Smooth muscle cell (in vitro differentiated cells): Measurements from ENCODE around the gene DIAPH2. TPM values are rescaled to one million over a fixed set of nuclear protein-coding genes. Genes with fewer than 3 reads are reported as not detected.

Experiments used
- DNase-seq: peaks from one replicate; lab custom pipeline; 2025; ENCODE audit not compliant: unreplicated experiment; lab: John Stamatoyannopoulos, UW
- H2AFZ ChIP-seq: fragments of 200-600 bp; sonication (generic); 2 replicates; pipeline ENCODE4 v1.6.0; 2016; ENCODE audit warnings: antibody characterized with exemption, low read depth, mild to moderate bottlenecking
- H3F3A ChIP-seq: fragments of 200-600 bp; sonication (generic); 2 replicates; pipeline ENCODE4 v1.6.0; 2017; ENCODE audit warnings: antibody characterized with exemption, low read depth
- H3K27ac ChIP-seq: fragments of 200-600 bp; sonication (generic); 2 replicates; pipeline ENCODE4 v1.5.1; 2016; ENCODE audit warnings: low read depth, mild to moderate bottlenecking
- H3K27me3 ChIP-seq: fragments of 200-600 bp; sonication (generic); 2 replicates; pipeline ENCODE4 v1.6.1; 2016; ENCODE audit warnings: low read depth, mild to moderate bottlenecking
- H3K36me3 ChIP-seq: fragments of 200-600 bp; sonication (generic); 2 replicates; pipeline ENCODE4 v1.5.1; 2016; ENCODE audit warnings: low read depth
- H3K4me1 ChIP-seq: fragments of 200-600 bp; sonication (generic); 2 replicates; pipeline ENCODE4 v1.5.1; 2016; ENCODE audit warnings: low read depth
- H3K4me2 ChIP-seq: fragments of 200-600 bp; sonication (generic); 2 replicates; pipeline ENCODE4 v1.6.0; 2016; ENCODE audit warnings: mild to moderate bottlenecking
- H3K4me3 ChIP-seq: fragments of 200-600 bp; sonication (generic); 2 replicates; pipeline ENCODE4 v1.5.1; 2016; ENCODE audit warnings: mild to moderate bottlenecking
- H3K79me2 ChIP-seq: fragments of 200-600 bp; sonication (generic); 2 replicates; pipeline ENCODE4 v1.6.0; 2016; ENCODE audit warnings: low read depth, mild to moderate bottlenecking
- H3K9ac ChIP-seq: fragments of 200-600 bp; sonication (generic); 2 replicates; pipeline ENCODE4 v1.6.0; 2016; ENCODE audit warnings: low read depth
- H3K9me3 ChIP-seq: fragments of 200-600 bp; sonication (generic); replicated peaks from 2 replicates; pipeline ENCODE4 v1.5.1; 2016; ENCODE audit warnings: low read depth
- H4K20me1 ChIP-seq: fragments of 200-600 bp; sonication (generic); 2 replicates; pipeline ENCODE4 v1.6.0; 2016; ENCODE audit warnings: low read depth
- WGBS: methylation state at CpG from one replicate; pipeline ENCODE4 v1.1.7; 2016; ENCODE audit warnings: low lambda C conversion rate; 5-methylcytosine and 5-hydroxymethylcytosine counted together
- polyA plus RNA-seq: library from polyadenylated mRNA; unstranded; fragments of >200 nt; fragmentation: Nextera tagmentation; extraction: Ambion mirVana; gene quantifications from 2 replicates; pipeline ENCODE4 v1.2.1, GENCODE V29; 2016
- total RNA-seq: library from RNA; depleted of rRNA; stranded (reverse); fragments of >200 nt; gene quantifications from 2 replicates; pipeline ENCODE4 v1.2.3, GENCODE V29; 2014
- TF ChIP-seq, protein P1 (sequence below): fragments of 200-600 bp; sonication (generic); IDR thresholded peaks from 2 replicates; pipeline ENCODE4 v1.5.1; 2017; ENCODE audit warnings: borderline replicate concordance, mild to moderate bottlenecking, antibody characterized with exemption; ENCODE audit not compliant: insufficient read depth, poor library complexity, severe bottlenecking

Gene DIAPH2
- total and polyA plus RNA-seq, 2 experiments from 2014 or later = 12.8 to 19.9 TPM

DNA sequence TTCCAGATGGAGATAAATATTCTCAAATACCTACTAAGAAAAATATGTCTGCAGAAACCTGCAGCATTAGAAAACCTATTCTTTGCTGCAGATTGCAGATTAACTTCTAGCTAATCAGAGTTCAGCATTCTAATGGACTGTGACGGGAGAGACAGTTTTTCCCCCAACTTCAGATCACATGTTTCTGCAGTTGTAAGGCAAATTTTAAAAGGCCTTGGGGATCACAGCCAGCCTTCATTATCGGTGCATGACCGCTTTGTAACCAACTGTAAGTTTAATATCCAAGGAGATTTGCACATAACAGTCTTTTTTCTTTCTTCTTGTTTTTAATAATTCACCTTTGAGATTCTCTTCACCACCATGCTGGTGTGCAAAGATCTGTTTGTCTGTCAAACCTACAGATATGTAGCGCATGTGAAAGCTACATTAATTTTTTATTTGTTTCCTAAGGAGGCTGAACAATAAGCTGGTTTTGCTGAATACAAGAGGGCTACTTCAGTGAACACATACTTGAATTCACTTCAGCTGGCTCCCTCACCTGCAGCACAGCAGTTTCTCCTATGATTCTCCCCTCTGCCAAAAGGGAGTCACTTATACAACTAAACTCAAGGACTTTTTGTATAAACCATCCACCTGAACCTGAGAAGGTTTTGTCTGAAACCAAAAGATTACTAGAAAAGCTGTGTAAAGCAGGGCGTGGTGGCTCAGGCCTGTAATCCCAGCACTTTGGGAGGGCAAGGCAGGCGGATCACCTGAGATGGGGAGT, 687.5 kb downstream of the DIAPH2 start:
- H3K79me2 ChIP-seq = no peaks in the 10 kb centered on the region
- no peak overlapping the region for H3K4me2 ChIP-seq
- TF ChIP-seq, protein P1, sequence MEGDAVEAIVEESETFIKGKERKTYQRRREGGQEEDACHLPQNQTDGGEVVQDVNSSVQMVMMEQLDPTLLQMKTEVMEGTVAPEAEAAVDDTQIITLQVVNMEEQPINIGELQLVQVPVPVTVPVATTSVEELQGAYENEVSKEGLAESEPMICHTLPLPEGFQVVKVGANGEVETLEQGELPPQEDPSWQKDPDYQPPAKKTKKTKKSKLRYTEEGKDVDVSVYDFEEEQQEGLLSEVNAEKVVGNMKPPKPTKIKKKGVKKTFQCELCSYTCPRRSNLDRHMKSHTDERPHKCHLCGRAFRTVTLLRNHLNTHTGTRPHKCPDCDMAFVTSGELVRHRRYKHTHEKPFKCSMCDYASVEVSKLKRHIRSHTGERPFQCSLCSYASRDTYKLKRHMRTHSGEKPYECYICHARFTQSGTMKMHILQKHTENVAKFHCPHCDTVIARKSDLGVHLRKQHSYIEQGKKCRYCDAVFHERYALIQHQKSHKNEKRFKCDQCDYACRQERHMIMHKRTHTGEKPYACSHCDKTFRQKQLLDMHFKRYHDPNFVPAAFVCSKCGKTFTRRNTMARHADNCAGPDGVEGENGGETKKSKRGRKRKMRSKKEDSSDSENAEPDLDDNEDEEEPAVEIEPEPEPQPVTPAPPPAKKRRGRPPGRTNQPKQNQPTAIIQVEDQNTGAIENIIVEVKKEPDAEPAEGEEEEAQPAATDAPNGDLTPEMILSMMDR = no peak
- no peak overlapping the region for H3K27ac ChIP-seq
- H3K36me3 ChIP-seq = no peaks in the 10 kb centered on the region
- no peak overlapping the region for H3K4me3 ChIP-seq
- no peaks in the 10 kb centered on the region for H3F3A ChIP-seq
- H3K9ac ChIP-seq = no peak overlapping the region
- no peaks in the 10 kb centered on the region for H3K27me3 ChIP-seq
- H2AFZ ChIP-seq = no peak overlapping the region
- no peak for DNase-seq
- H3K9me3 ChIP-seq = no peaks in the 10 kb centered on the region
- H3K4me1 ChIP-seq = no peaks in the 10 kb centered on the region
- 90% methylated on average over 6 of the region's 6 CpGs for WGBS
- no peaks in the 10 kb centered on the region for H4K20me1 ChIP-seq

DNA sequence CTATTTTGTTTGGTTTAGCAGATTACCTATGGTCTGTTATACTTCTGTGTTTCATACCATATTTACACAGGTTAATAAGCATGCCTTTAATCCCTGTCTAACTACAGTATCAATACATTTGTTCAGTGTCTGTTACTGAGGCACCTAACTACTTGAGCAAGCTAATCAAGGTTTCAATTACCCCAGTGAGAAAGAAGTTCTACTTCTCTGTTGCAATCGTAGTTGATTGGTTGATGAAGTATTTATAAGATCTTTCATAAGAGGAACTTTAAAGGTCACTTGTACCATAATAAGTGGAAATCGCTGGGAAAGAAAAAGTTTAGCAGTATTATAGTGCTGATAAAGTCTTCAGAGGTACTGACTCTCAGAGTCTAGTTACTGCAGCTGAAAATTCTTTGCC, 689.6 kb downstream of the DIAPH2 start:
- H3K4me1 ChIP-seq = no peaks in the 10 kb centered on the region
- 91% methylated on average over 2 of the region's 2 CpGs for WGBS
- no peaks in the 10 kb centered on the region for H3K36me3 ChIP-seq
- TF ChIP-seq, protein P1 = no peak
- H3K4me3 ChIP-seq = no peak overlapping the region
- H3K27ac ChIP-seq = no peak overlapping the region
- no peak for DNase-seq
- no peak overlapping the region for H3K9ac ChIP-seq
- no peaks in the 10 kb centered on the region for H3F3A ChIP-seq
- H3K27me3 ChIP-seq = no peaks in the 10 kb centered on the region
- no peak overlapping the region for H2AFZ ChIP-seq
- H3K4me2 ChIP-seq = no peak overlapping the region
- no peaks in the 10 kb centered on the region for H3K79me2 ChIP-seq
- H3K9me3 ChIP-seq = no peaks in the 10 kb centered on the region
- H4K20me1 ChIP-seq = no peaks in the 10 kb centered on the region

DNA sequence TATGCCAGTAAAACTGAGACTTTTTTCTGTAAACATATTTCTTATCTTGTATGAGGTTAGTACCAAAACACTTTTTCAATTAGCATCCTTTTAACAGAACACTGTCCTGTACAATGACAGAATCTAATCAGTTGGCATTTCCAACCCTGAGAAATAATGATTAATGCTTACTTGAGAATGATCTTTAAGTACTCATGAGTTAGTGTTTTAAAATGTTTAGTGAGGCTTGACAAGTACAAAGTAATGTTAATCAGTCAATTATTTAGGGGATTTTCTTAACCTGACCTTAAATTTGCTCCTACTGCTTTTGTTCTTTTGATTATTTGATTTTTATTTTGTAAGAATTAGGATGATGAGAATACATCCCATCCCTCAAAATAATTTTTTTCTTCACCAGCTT, 695.6 kb downstream of the DIAPH2 start:
- Histone ChIP-seq H3K9me3 (no peaks in the 10 kb centered on the region), H4K20me1 (no peaks in the 10 kb centered on the region), H3K9ac (no peak overlapping the region), H3F3A (no peaks in the 10 kb centered on the region), H2AFZ (no peak overlapping the region), H3K27ac (no peak overlapping the region), H3K4me3 (no peak overlapping the region), H3K4me2 (no peak overlapping the region), H3K79me2 (no peaks in the 10 kb centered on the region), H3K4me1 (no peaks in the 10 kb centered on the region), H3K27me3 (no peaks in the 10 kb centered on the region), H3K36me3 (no peaks in the 10 kb centered on the region)
- no peak for DNase-seq
- TF ChIP-seq, protein P1 = no peak

DNA sequence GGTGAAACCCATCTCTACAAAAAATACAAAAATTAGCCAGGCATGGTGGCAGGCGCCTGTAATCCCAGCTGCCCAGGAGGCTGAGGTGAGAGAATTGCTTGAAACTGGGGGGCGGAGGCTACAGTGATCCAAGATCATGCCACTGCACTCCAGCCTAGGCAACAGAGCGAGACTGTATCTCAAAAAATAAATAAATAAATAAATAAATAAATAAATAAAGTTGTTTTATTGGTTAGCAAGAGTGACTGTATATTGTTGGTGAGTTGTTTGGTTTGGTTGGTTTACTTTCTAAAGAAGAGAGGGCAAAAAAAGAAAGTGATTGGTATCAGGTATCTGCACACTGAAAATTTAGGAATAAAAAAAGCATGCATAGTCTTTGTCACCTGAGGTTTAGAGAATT, 700.0 kb downstream of the DIAPH2 start:
- Histone ChIP-seq H2AFZ (no peak overlapping the region), H3K27ac (no peak overlapping the region), H3K36me3 (no peaks in the 10 kb centered on the region), H3K27me3 (no peaks in the 10 kb centered on the region), H3K9me3 (no peaks in the 10 kb centered on the region), H3K79me2 (no peaks in the 10 kb centered on the region), H3K4me2 (no peak overlapping the region), H4K20me1 (no peaks in the 10 kb centered on the region), H3K4me3 (no peak overlapping the region), H3K4me1 (no peaks in the 10 kb centered on the region), H3F3A (no peaks in the 10 kb centered on the region), H3K9ac (no peak overlapping the region)
- TF ChIP-seq, protein P1 = no peak
- WGBS = 100% methylated on average over 3 of the region's 3 CpGs
- DNase-seq = no peak
